D721Med (cell line): ENCODE data around the gene TEAD3.

Experiments used
- DNase-seq: peaks from one replicate; pipeline ENCODE4 v3.0.0; 2011; ENCODE audit warnings: low spot score; ENCODE audit not compliant: insufficient read length
- FAIRE-seq: peaks from 2 replicates; lab custom pipeline; 2011; peaks lifted over from hg19 to GRCh38; lab: Jason Lieb, UNC
- CTCF ChIP-seq: IDR thresholded peaks from 2 replicates; pipeline ENCODE4 v1.5.1; 2012; ENCODE audit warnings: mild to moderate bottlenecking, control low read depth; ENCODE audit not compliant: insufficient read depth; ENCODE audit errors: missing control alignments

The TEAD3 gene

GRCh38 chr6:35481226-35481625, 15.7 kb downstream of the TEAD3 start:
- FAIRE-seq = no peak
- DNase-seq = no peak
- TF ChIP-seq CTCF = no peak

- TF ChIP-seq CTCF = no peak
- FAIRE-seq = no peak
- no peak for DNase-seq
These were observed 16.7 kb downstream of the TEAD3 start for GRCh38 chr6:35480176-35480575.

GRCh38 chr6:35478259-35478658, 18.6 kb downstream of the TEAD3 start:
- DNase-seq (no peak), FAIRE-seq (no peak)
- no peak for TF ChIP-seq CTCF

- no peak for TF ChIP-seq CTCF
- no peak for FAIRE-seq
These were observed 19.2 kb downstream of the TEAD3 start for GRCh38 chr6:35477551-35478179.

GRCh38 chr6:35477028-35477427, 19.9 kb downstream of the TEAD3 start:
- no peak for TF ChIP-seq CTCF
- no peak for FAIRE-seq

More at GRCh38 chr6:35477551-35478179, 19.2 kb downstream of the TEAD3 start:
- DNase-seq = no peak

GRCh38 chr6:35476004-35476403, 20.9 kb downstream of the TEAD3 start:
- DNase-seq (no peak), FAIRE-seq (no peak)
- no peak for TF ChIP-seq CTCF

More at GRCh38 chr6:35477028-35477427, 19.9 kb downstream of the TEAD3 start:
- no peak for DNase-seq

GRCh38 chr6:35475573-35475972, 21.3 kb downstream of the TEAD3 start:
- no peak for TF ChIP-seq CTCF
- no peak for FAIRE-seq
- no peak for DNase-seq
